Loucy (cell line): ENCODE results near the gene CCDC85C.

Source experiments
- H2AFZ ChIP-seq: fragments of 200-600 bp; sonication (generic); 2 replicates; pipeline ENCODE4 v1.6.0; 2016; ENCODE audit warnings: antibody characterized with exemption, mild to moderate bottlenecking, low read length, moderate library complexity
- H3F3A ChIP-seq: fragments of 200-600 bp; 2 replicates; pipeline ENCODE4 v1.6.0; 2016; ENCODE audit warnings: antibody characterized with exemption, low read depth, mild to moderate bottlenecking
- H3K27me3 ChIP-seq: fragments of 200-600 bp; sonication (generic); 2 replicates; pipeline ENCODE4 v1.6.1; 2014; ENCODE audit warnings: low read length, mild to moderate bottlenecking; ENCODE audit not compliant: insufficient read depth, poor library complexity, severe bottlenecking
- H3K36me3 ChIP-seq: fragments of 200-600 bp; sonication (generic); 2 replicates; pipeline ENCODE4 v1.6.1; 2016; ENCODE audit warnings: low read length; ENCODE audit not compliant: insufficient read depth
- H3K4me1 ChIP-seq: fragments of 200-600 bp; sonication (generic); 2 replicates; pipeline ENCODE4 v1.5.1; 2014; ENCODE audit warnings: low read length, mild to moderate bottlenecking; ENCODE audit not compliant: insufficient read depth, poor library complexity, severe bottlenecking
- H3K4me2 ChIP-seq: fragments of 200-600 bp; sonication (generic); 2 replicates; pipeline ENCODE4 v1.6.0; 2014; ENCODE audit warnings: antibody characterized with exemption, low read length, low read depth, mild to moderate bottlenecking; ENCODE audit not compliant: poor library complexity, severe bottlenecking
- H3K4me3 ChIP-seq: fragments of 200-600 bp; sonication (generic); 2 replicates; pipeline ENCODE4 v1.5.1; 2014; ENCODE audit warnings: low read length, mild to moderate bottlenecking, mixed read lengths; ENCODE audit not compliant: poor library complexity, severe bottlenecking
- H3K79me2 ChIP-seq: fragments of 200-600 bp; sonication (generic); 2 replicates; pipeline ENCODE4 v1.6.1; 2014; ENCODE audit warnings: low read length; ENCODE audit not compliant: insufficient read depth
- H3K9ac ChIP-seq: fragments of 200-600 bp; sonication (generic); 2 replicates; pipeline ENCODE4 v1.6.0; 2014; ENCODE audit warnings: mild to moderate bottlenecking, low read depth, low read length, moderate library complexity; ENCODE audit not compliant: poor library complexity, severe bottlenecking
- H3K9me2 ChIP-seq: fragments of 200-600 bp; sonication (generic); replicated peaks from 2 replicates; pipeline ENCODE4 v1.6.1; 2016; ENCODE audit warnings: low read depth, low read length, mixed read lengths
- H3K9me3 ChIP-seq: fragments of 200-600 bp; sonication (generic); 2 replicates; pipeline ENCODE4 v1.6.1; 2014; ENCODE audit warnings: mild to moderate bottlenecking, antibody characterized with exemption, low read length, low read depth; ENCODE audit not compliant: insufficient read depth
- H4K20me1 ChIP-seq: fragments of 200-600 bp; sonication (generic); 2 replicates; pipeline ENCODE4 v1.6.0; 2014; ENCODE audit warnings: antibody characterized with exemption, low read length, mild to moderate bottlenecking; ENCODE audit not compliant: insufficient read depth, poor library complexity, severe bottlenecking
- CTCF ChIP-seq: fragments of 200-600 bp; sonication (generic); conservative IDR thresholded peaks from 2 replicates; pipeline ENCODE4 v1.5.1; 2014; ENCODE audit warnings: mild to moderate bottlenecking, antibody characterized with exemption, low read length
- EZH2phosphoT487 ChIP-seq: fragments of 200-600 bp; IDR thresholded peaks from 2 replicates; pipeline ENCODE4 v1.6.1; 2018; ENCODE audit warnings: antibody characterized with exemption, mild to moderate bottlenecking, moderate library complexity, borderline replicate concordance

The CCDC85C gene

GRCh38 chr14:99579120-99579836 lies 24.7 kb downstream of the CCDC85C start:
- no peaks in the 10 kb centered on the region for H3K9me3 ChIP-seq
- peaks cover 37% of the 10 kb centered on the region; the same call in 1 of the 2 replicates for H3K79me2 ChIP-seq

GRCh38 chr14:99578541-99579101 lies 25.4 kb downstream of the CCDC85C start:
- H3K79me2 ChIP-seq = peaks cover 44% of the 10 kb centered on the region; the same call in 1 of the 2 replicates
- H3K27me3 ChIP-seq = no peaks in the 10 kb centered on the region
- no peaks in the 10 kb centered on the region for H3K36me3 ChIP-seq
- H3K9ac ChIP-seq = no peak overlapping the region
- H3K4me3 ChIP-seq = no peak overlapping the region
- H3F3A ChIP-seq = no peaks in the 10 kb centered on the region
- H3K4me2 ChIP-seq = no peak overlapping the region
- no peaks in the 10 kb centered on the region for H3K4me1 ChIP-seq
- H3K9me2 ChIP-seq = no peaks in the 10 kb centered on the region
- TF ChIP-seq EZH2phosphoT487 (no peak), CTCF (no peak)
- H4K20me1 ChIP-seq = no peaks in the 10 kb centered on the region
- no peak overlapping the region for H2AFZ ChIP-seq
- no peaks in the 10 kb centered on the region for H3K9me3 ChIP-seq

More at GRCh38 chr14:99579120-99579836, 24.7 kb downstream of the CCDC85C start:
- Histone ChIP-seq H3K4me1 (no peaks in the 10 kb centered on the region), H3K36me3 (no peaks in the 10 kb centered on the region), H3F3A (no peaks in the 10 kb centered on the region), H3K4me3 (no peak overlapping the region), H4K20me1 (no peaks in the 10 kb centered on the region), H2AFZ (no peak overlapping the region), H3K9ac (no peak overlapping the region), H3K9me2 (no peaks in the 10 kb centered on the region), H3K4me2 (no peak overlapping the region), H3K27me3 (no peaks in the 10 kb centered on the region)
- no peak for TF ChIP-seq CTCF
- no peak for TF ChIP-seq EZH2phosphoT487

GRCh38 chr14:99576761-99577705 lies 27.0 kb downstream of the CCDC85C start:
- Histone ChIP-seq H3K27me3 (no peaks in the 10 kb centered on the region), H3F3A (no peaks in the 10 kb centered on the region), H3K36me3 (no peaks in the 10 kb centered on the region), H2AFZ (no peak overlapping the region), H3K4me3 (no peak overlapping the region), H3K4me1 (no peaks in the 10 kb centered on the region), H3K79me2 (peaks cover 44% of the 10 kb centered on the region; the same call in 1 of the 2 replicates), H4K20me1 (no peaks in the 10 kb centered on the region), H3K9me3 (no peaks in the 10 kb centered on the region), H3K4me2 (no peak overlapping the region), H3K9me2 (no peaks in the 10 kb centered on the region), H3K9ac (no peak overlapping the region)
- TF ChIP-seq CTCF (no peak), EZH2phosphoT487 (no peak)
